ENCODE measurements around the gene RALGDS.
A peak's percentile ranks its signal among the peaks of the same experiment; 100 is the strongest.
"Not testable (repeated sequence)": the region's sequence is repeated elsewhere in the genome, so short reads cannot be mapped to it uniquely, and the experiment has no call there.

The RALGDS gene

GRCh38 chr9:133121198-133121914 is at the start of gene RALGDS:
Gene RALGDS, minus strand, starts transcription at chr9:133121240. Its CDS starts 86 bp downstream, at chr9:133121154.
- H3K27me3 ChIP-seq (ENCODE audit: insufficient read depth, poor library complexity, severe bottlenecking), result no peaks in the 10 kb centered on the region
- no peaks in the 10 kb centered on the region for H3K9me3 ChIP-seq (ENCODE audit: severe bottlenecking)
- no peak for TF ChIP-seq CTCF (IDR thresholded peaks at IDR 0.05; ENCODE audit: poor library complexity, severe bottlenecking)
- H3K36me3 ChIP-seq (ENCODE audit: low read depth), result no peaks in the 10 kb centered on the region
- H3K4me1 ChIP-seq (ENCODE audit: insufficient read depth, poor library complexity, severe bottlenecking), result no peaks in the 10 kb centered on the region
- ATAC-seq (ENCODE audit: low read depth) (peak; percentile 62), DNase-seq (ENCODE audit: low spot score) (peak; percentile 85)
- peak within 1 kb of the TSS; percentile 22 for H3K27ac ChIP-seq (ENCODE audit: poor library complexity, severe bottlenecking)
- H3K4me3 ChIP-seq (ENCODE audit: severe bottlenecking), result peak within 1 kb of the TSS; percentile 56

- H3K36me3 ChIP-seq (ENCODE audit: low read depth), result no peaks in the 10 kb centered on the region
- H3K27me3 ChIP-seq (ENCODE audit: insufficient read depth, poor library complexity, severe bottlenecking), result peaks cover 9% of the 10 kb centered on the region
- no peaks in the 10 kb centered on the region for H3K4me1 ChIP-seq (ENCODE audit: insufficient read depth, poor library complexity, severe bottlenecking)
- no peak for TF ChIP-seq CTCF (IDR thresholded peaks at IDR 0.05; ENCODE audit: poor library complexity, severe bottlenecking)
- H3K9me3 ChIP-seq (ENCODE audit: severe bottlenecking), result no peaks in the 10 kb centered on the region
- no peak for DNase-seq (ENCODE audit: low spot score)
- H3K4me3 ChIP-seq (ENCODE audit: severe bottlenecking), result no peak overlapping the region
- H3K27ac ChIP-seq (ENCODE audit: poor library complexity, severe bottlenecking), result no peak overlapping the region
- ATAC-seq (ENCODE audit: low read depth), result 0 out of 3 replicates have a peak, but pooled peaks have one; percentile 14
These were observed 49.7 kb upstream of the RALGDS start for GRCh38 chr9:133170716-133171115.

- H3K9me3 ChIP-seq (ENCODE audit: severe bottlenecking); H3K36me3 ChIP-seq (ENCODE audit: low read depth); H3K27me3 ChIP-seq (ENCODE audit: insufficient read depth, poor library complexity, severe bottlenecking); ATAC-seq (ENCODE audit: low read depth); H3K4me1 ChIP-seq (ENCODE audit: insufficient read depth, poor library complexity, severe bottlenecking); H3K4me3 ChIP-seq (ENCODE audit: severe bottlenecking); DNase-seq (ENCODE audit: low spot score); H3K27ac ChIP-seq (ENCODE audit: poor library complexity, severe bottlenecking): not testable (repeated sequence)
These were observed 48.6 kb upstream of the RALGDS start for GRCh38 chr9:133169687-133170086.

- no peak for ATAC-seq (ENCODE audit: low read depth)
- Histone ChIP-seq H3K36me3 (ENCODE audit: low read depth) (no peaks in the 10 kb centered on the region), H3K27me3 (ENCODE audit: insufficient read depth, poor library complexity, severe bottlenecking) (peaks cover 7% of the 10 kb centered on the region), H3K4me1 (ENCODE audit: insufficient read depth, poor library complexity, severe bottlenecking) (no peaks in the 10 kb centered on the region), H3K27ac (ENCODE audit: poor library complexity, severe bottlenecking) (no peak overlapping the region), H3K9me3 (ENCODE audit: severe bottlenecking) (no peaks in the 10 kb centered on the region), H3K4me3 (ENCODE audit: severe bottlenecking) (no peak overlapping the region)
- no peak for DNase-seq (ENCODE audit: low spot score)
- no peak for TF ChIP-seq CTCF (IDR thresholded peaks at IDR 0.05; ENCODE audit: poor library complexity, severe bottlenecking)
These were observed 48.1 kb upstream of the RALGDS start for GRCh38 chr9:133169102-133169501.

GRCh38 chr9:133168432-133168831 is 47.4 kb upstream of the RALGDS start:
- no peak overlapping the region for H3K27ac ChIP-seq (ENCODE audit: poor library complexity, severe bottlenecking)
- H3K36me3 ChIP-seq (ENCODE audit: low read depth), result no peaks in the 10 kb centered on the region
- no peaks in the 10 kb centered on the region for H3K4me1 ChIP-seq (ENCODE audit: insufficient read depth, poor library complexity, severe bottlenecking)
- no peak for ATAC-seq (ENCODE audit: low read depth)
- no peak for TF ChIP-seq CTCF (IDR thresholded peaks at IDR 0.05; ENCODE audit: poor library complexity, severe bottlenecking)
- peaks cover 6% of the 10 kb centered on the region for H3K27me3 ChIP-seq (ENCODE audit: insufficient read depth, poor library complexity, severe bottlenecking)
- H3K4me3 ChIP-seq (ENCODE audit: severe bottlenecking), result no peak overlapping the region
- no peaks in the 10 kb centered on the region for H3K9me3 ChIP-seq (ENCODE audit: severe bottlenecking)
- no peak for DNase-seq (ENCODE audit: low spot score)

Data from RWPE2 (cell line).